SU-DHL-6 (cell line): ENCODE results near the gene MSL3B.

ENCODE experiments used
- EZH2phosphoT487 ChIP-seq: fragments of 200-600 bp; sonication (generic), shearing (Covaris generic); conservative IDR thresholded peaks from 2 replicates; pipeline ENCODE4 v1.6.1; 2018; ENCODE audit warnings: mild to moderate bottlenecking, antibody characterized with exemption, low read length, moderate library complexity, mixed read lengths
- TF ChIP-seq, protein P1 (sequence below): fragments of 200-600 bp; sonication (generic); IDR thresholded peaks from one replicate; pipeline ENCODE4 v1.5.1; 2017; ENCODE audit warnings: antibody characterized with exemption, mild to moderate bottlenecking, low read length, moderate library complexity; ENCODE audit not compliant: insufficient read depth, poor library complexity, severe bottlenecking

DNA sequence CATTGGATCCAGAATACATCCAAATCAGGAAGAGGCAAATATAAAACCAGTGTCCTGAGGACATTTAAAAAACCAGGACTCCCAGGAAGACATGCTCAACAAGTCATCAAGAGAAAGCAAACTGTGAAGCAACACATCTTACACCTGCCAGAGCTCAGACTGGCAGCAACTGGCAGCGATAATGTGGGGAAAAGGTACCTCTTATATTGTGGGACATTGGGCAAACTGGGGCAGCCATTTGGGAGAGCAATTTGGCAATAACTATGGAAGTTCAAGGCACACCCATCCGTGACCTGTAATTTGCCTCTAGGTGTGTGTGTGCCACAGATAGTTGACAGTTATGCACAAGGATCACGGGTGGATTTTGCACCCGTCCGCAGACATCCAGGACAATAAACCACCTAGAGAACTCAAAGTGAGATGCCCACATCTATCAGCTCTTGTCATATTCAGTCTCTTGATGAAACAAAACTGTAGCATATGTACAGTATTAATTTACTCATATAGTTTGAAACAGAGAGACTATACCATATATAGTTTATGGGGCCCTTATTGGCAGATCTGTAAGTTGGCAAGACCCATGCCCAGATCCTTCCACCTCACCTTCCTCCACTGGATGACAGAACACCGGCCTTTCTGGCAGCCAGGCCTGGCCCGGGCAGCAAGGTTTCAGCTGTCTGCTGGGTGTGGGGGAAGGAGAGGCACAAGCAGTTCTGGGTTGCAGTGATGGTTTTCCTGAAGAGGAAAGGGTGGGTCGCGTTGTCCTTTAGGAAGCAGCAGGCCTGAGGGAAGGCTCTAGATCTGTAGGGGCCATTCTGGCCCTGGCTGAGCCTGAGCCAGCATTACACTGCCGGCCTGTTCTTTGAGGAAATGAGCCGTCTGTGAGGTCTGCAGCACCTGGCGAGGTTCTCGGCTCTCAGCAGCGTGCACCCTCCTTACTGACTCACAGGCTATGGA lies 32.7 kb downstream of the MSL3B start:
- TF ChIP-seq, protein P1, sequence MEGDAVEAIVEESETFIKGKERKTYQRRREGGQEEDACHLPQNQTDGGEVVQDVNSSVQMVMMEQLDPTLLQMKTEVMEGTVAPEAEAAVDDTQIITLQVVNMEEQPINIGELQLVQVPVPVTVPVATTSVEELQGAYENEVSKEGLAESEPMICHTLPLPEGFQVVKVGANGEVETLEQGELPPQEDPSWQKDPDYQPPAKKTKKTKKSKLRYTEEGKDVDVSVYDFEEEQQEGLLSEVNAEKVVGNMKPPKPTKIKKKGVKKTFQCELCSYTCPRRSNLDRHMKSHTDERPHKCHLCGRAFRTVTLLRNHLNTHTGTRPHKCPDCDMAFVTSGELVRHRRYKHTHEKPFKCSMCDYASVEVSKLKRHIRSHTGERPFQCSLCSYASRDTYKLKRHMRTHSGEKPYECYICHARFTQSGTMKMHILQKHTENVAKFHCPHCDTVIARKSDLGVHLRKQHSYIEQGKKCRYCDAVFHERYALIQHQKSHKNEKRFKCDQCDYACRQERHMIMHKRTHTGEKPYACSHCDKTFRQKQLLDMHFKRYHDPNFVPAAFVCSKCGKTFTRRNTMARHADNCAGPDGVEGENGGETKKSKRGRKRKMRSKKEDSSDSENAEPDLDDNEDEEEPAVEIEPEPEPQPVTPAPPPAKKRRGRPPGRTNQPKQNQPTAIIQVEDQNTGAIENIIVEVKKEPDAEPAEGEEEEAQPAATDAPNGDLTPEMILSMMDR: no peak
- no peak for TF ChIP-seq EZH2phosphoT487
